GM21390 (cell line): ENCODE results near the gene PSMA6.

Experiments
- ATAC-seq: cut with Tn5 transposase; IDR thresholded peaks from one replicate; pipeline ENCODE4 v1.9.1; 2021; ENCODE audit not compliant: unreplicated experiment

The PSMA6 gene

GRCh38 chr14:35365130-35366055 is 73.2 kb downstream of the PSMA6 start:
- no peak for ATAC-seq

- ATAC-seq: no peak
Measured at GRCh38 chr14:35366056-35366451, 73.9 kb downstream of the PSMA6 start.

- ATAC-seq: no peak
Measured at GRCh38 chr14:35366521-35366976, 74.4 kb downstream of the PSMA6 start.

- no peak for ATAC-seq
Measured at GRCh38 chr14:35367056-35367372, 74.8 kb downstream of the PSMA6 start.
